Renal cortical epithelial cell (primary cell): ENCODE measurements around the gene AQP6. TPM values are rescaled to one million over a fixed set of nuclear protein-coding genes. Genes with fewer than 3 reads are reported as not detected.

ENCODE experiments used
- total RNA-seq: library from RNA; depleted of rRNA; stranded (reverse); fragments of >200 nt; gene quantifications from 2 replicates; pipeline ENCODE4 v1.2.3, GENCODE V29; 2014

Gene AQP6
- total RNA-seq, 1 donor from 2014 or later: not detected

Other genes starting within 250 kb of the AQP6 start
- gene TMBIM6, start 231.4 kb upstream of the AQP6 start, total RNA-seq: 496 and 679 TPM in 2 replicates
- gene NCKAP5L, start 144.5 kb upstream of the AQP6 start, total RNA-seq: 6.6 and 25.4 TPM in 2 replicates
- gene BCDIN3D, start 129.8 kb upstream of the AQP6 start, total RNA-seq: 4.0 and 4.3 TPM in 2 replicates
- gene FAIM2, start 69.0 kb upstream of the AQP6 start, total RNA-seq: not detected in 2 replicates
- 0.30 TPM in 1 of 2 replicates, not detected in the other for gene AQP2, start 22.2 kb upstream of the AQP6 start, total RNA-seq
- gene AQP5, start 11.1 kb upstream of the AQP6 start, total RNA-seq: not detected in 2 replicates
- gene RACGAP1, start 52.5 kb downstream of the AQP6 start, total RNA-seq: 20.7 and 48.6 TPM in 2 replicates
- gene ASIC1, start 84.6 kb downstream of the AQP6 start, total RNA-seq: 0.30 TPM in 1 of 2 replicates, not detected in the other
- gene SMARCD1, start 112.4 kb downstream of the AQP6 start, total RNA-seq: 53.0 and 85.0 TPM in 2 replicates
- gene GPD1, start 131.1 kb downstream of the AQP6 start, total RNA-seq: 0.69 and 0.70 TPM in 2 replicates
- 41.5 and 73.3 TPM in 2 replicates for gene COX14, start 139.3 kb downstream of the AQP6 start, total RNA-seq
- gene CERS5, start 194.4 kb downstream of the AQP6 start, total RNA-seq: 55.8 and 63.7 TPM in 2 replicates